Heart left ventricle (tissue), 16 donors: ENCODE results near the gene TMEM52. TPM values are rescaled to one million over a fixed set of nuclear protein-coding genes. Genes with fewer than 3 reads are reported as not detected.

Source experiments
- ATAC-seq, 4 donors: fragments of 200-7000 bp; cut with Tn5 transposase; one replicate each; pipeline ENCODE4 v1.9.1; 2020 to 2022; ENCODE audit warnings: moderate library complexity in 4 of 4, mild to moderate bottlenecking in 3 of 4, moderate number of reproducible peaks in 1 of 4
- DNase-seq, 5 donors: peaks; one replicate each; pipeline ENCODE4 v3.0.0-alpha.2; 2020
- H3K27ac ChIP-seq, 12 donors: fragments of 200-600 bp; sonication (generic) in 4 of 12; one replicate each; pipeline versions ENCODE4 v1.5.0 to v1.8.0; 2016 to 2022; ENCODE audit warnings: mild to moderate bottlenecking in 2 of 12
- H3K27me3 ChIP-seq, 9 donors: fragments of 200-600 bp; sonication (generic) in 2 of 9; one replicate each; pipeline versions ENCODE4 v1.5.1 to v1.8.0; 2016 to 2022; ENCODE audit warnings: mild to moderate bottlenecking in 3 of 9
- H3K36me3 ChIP-seq, 9 donors: fragments of 200-600 bp; sonication (generic) in 2 of 9; one replicate each; pipeline versions ENCODE4 v1.5.0 to v1.8.0; 2018 to 2022; ENCODE audit warnings: mild to moderate bottlenecking in 2 of 9
- H3K4me1 ChIP-seq, 12 donors: fragments of 200-600 bp; sonication (generic) in 4 of 12; one replicate each; pipeline versions ENCODE4 v1.5.0 to v1.8.0; 2016 to 2022; ENCODE audit warnings: mild to moderate bottlenecking in 3 of 12
- H3K4me3 ChIP-seq, 12 donors: fragments of 200-600 bp; sonication (generic) in 4 of 12; one replicate each; pipeline versions ENCODE4 v1.5.0 to v1.8.0; 2017 to 2022; ENCODE audit warnings: mild to moderate bottlenecking in 9 of 12, moderate library complexity in 4 of 12
- H3K9me3 ChIP-seq, 12 donors: fragments of 200-600 bp; sonication (generic) in 4 of 12; one replicate each; pipeline versions ENCODE4 v1.5.0 to v1.8.0; 2016 to 2022; ENCODE audit warnings: mild to moderate bottlenecking in 1 of 12
- POLR2A ChIP-seq, 2 donors: fragments of 450-650 bp; IDR thresholded peaks; one replicate each; pipeline ENCODE4 v1.6.1; 2017; ENCODE audit warnings: antibody characterized with exemption in 2 of 2, mild to moderate bottlenecking in 2 of 2, moderate library complexity in 2 of 2
- WGBS, 4 donors: extraction: QIAGEN DNeasy Blood & Tissue Kit in 2 of 4; methylation state at CpG; one replicate each; pipeline versions ENCODE4 v1.1.5 to v1.1.7; 2013 to 2018; 5-methylcytosine and 5-hydroxymethylcytosine counted together
- intact Hi-C, 10 donors: fragments of 100-400 bp; cut with DNase I; formaldehyde crosslinking; loops; one replicate each; pipeline versions ENCODE4 v1.11.1 to v1.14.2; 2022
- polyA plus RNA-seq, 2 donors: library from polyadenylated mRNA; stranded (reverse); fragments of 200-250 nt; gene quantifications; one replicate each; pipeline ENCODE4 v1.2.3, GENCODE V29; 2013
- total RNA-seq, 9 donors: library from RNA; depleted of rRNA in 2 of 9; stranded (reverse); fragments of >200 nt in 2 of 9; fragmentation: NEBNext Ultra II Directional in 3 of 9; extraction: Animal tissue kit (Norgen Biotek cat#: 25700) in 3 of 9; gene quantifications; one replicate each; pipeline versions ENCODE4 v1.1.0 to v1.2.4, GENCODE V29; 2016 to 2023
- TF ChIP-seq, protein P1 (sequence below), 12 donors: fragments of 200-600 bp; sonication (generic) in 4 of 12; IDR thresholded peaks; one replicate each; pipeline versions ENCODE4 v1.5.0 to v1.8.0; 2018 to 2022; ENCODE audit warnings: antibody characterized with exemption in 12 of 12, mild to moderate bottlenecking in 5 of 12
- donor health status: ischemic (EF 13 %, LVEDD 7.1; RV severe dilation, severe dysfunction).
- donor health status: healthy with polysubstance abuse.
- donor health status: DM: no; HTN: yes; CAD: no.
- donor health status: DM: no; HTN: no; CAD: no.
- donor health status: ischemic (EF 25% LVEDD 6.9; RV normal size, moderate dysfunction).
- donor health status: ischemic (EF 25% LVEDD 5.7; RV mildly dilated, moderate dysfunction).
- donor health status: healthy.
- donor health status: DM: yes; HTN: yes; CAD: no.
- donor health status: ischemic (EF 35%, LVEDD 5.7; RV mildly dilated, moderate dysfunction).
- donor health status: nonischemic (EF 11% LVEDD 7.7; RV severe dilation, severe dysfunction).
- donor health status: DM: yes; HTN: yes; CAD: no.
- donor health status: PGD.
- donor health status: ischemic (EF 29% LVEDD 5.4; RV normal size, mild dysfunction).
- donor health status: nonischemic (EF 23%, LVEDD 6.1; RV moderate dilation, normal function).

Gene TMEM52
- total and polyA plus RNA-seq, 11 donors: 0.35 to 7.9 (median 1.1) TPM

DNA sequence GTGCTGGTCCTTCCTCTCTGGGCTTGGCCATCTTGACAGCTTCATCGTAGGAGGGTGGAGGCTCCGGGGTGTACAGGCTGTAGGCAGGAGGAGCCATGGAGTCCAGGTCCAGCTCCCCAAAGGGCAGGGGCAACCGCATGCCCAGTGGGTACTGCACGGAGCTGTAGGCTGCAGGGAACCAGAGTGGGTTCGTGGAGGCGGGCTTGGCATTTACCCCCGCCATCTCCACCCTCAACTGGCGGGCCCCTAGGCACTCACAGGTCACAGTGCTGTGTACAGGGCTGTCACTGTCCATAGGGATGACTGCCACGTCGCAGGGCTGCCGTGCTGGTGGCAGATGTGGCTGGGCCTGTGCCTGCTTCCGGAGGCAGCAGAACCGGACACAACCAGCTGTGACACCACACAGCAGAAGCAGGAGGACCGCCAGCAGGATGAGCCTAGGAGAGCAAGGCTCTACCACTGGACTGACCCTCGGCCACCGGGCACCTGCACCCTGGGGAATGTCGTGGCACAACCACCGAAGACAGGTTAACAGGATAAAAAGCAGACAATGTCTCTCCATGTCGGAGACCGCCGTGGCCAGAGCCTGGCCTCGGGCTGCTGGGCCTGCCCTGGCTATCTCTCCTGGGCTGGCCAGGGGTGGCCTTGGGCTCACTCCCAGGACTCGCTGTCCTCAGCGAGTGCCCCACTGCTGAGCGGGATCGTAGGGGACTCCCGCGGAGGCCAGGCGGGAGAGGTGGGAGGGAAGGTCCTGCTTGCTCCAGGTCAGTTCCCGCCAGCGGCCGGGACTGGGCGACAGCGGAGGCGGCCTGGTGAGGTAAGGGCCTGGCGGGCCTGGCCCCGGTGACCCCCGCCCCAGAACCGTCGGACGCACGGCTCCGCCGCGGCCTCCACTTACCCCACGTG, 831 bp downstream of the TMEM52 start:
- H3K27me3 ChIP-seq: no peaks in the 10 kb centered on the region
- peak overlapping the region; percentile 47 to 70 (median 63) for H3K4me3 ChIP-seq
- peaks cover 5 to 22% (median 13%) of the 10 kb centered on the region in 12 donors for H3K4me1 ChIP-seq
- intact Hi-C loops: no loop called here
- no peaks in the 10 kb centered on the region for H3K9me3 ChIP-seq
- H3K36me3 ChIP-seq: no peaks in the 10 kb centered on the region
- WGBS, 4 donors: 43 to 89% (median 47%) methylated on average over 14 to 46 of the region's 46 CpGs
- DNase-seq (peak in 4 of 5 donors; percentile 21 to 70 (median 28)), ATAC-seq (peak in 1 of 4 donors; percentile 1)
- H3K27ac ChIP-seq: peak overlapping the region in 4 of 12 donors; percentile 10 to 67 (median 18)
- TF ChIP-seq, protein P1, sequence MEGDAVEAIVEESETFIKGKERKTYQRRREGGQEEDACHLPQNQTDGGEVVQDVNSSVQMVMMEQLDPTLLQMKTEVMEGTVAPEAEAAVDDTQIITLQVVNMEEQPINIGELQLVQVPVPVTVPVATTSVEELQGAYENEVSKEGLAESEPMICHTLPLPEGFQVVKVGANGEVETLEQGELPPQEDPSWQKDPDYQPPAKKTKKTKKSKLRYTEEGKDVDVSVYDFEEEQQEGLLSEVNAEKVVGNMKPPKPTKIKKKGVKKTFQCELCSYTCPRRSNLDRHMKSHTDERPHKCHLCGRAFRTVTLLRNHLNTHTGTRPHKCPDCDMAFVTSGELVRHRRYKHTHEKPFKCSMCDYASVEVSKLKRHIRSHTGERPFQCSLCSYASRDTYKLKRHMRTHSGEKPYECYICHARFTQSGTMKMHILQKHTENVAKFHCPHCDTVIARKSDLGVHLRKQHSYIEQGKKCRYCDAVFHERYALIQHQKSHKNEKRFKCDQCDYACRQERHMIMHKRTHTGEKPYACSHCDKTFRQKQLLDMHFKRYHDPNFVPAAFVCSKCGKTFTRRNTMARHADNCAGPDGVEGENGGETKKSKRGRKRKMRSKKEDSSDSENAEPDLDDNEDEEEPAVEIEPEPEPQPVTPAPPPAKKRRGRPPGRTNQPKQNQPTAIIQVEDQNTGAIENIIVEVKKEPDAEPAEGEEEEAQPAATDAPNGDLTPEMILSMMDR (IDR thresholded peaks at IDR 0.05): no peak
- TF ChIP-seq POLR2A (IDR thresholded peaks at IDR 0.05): no peak

DNA sequence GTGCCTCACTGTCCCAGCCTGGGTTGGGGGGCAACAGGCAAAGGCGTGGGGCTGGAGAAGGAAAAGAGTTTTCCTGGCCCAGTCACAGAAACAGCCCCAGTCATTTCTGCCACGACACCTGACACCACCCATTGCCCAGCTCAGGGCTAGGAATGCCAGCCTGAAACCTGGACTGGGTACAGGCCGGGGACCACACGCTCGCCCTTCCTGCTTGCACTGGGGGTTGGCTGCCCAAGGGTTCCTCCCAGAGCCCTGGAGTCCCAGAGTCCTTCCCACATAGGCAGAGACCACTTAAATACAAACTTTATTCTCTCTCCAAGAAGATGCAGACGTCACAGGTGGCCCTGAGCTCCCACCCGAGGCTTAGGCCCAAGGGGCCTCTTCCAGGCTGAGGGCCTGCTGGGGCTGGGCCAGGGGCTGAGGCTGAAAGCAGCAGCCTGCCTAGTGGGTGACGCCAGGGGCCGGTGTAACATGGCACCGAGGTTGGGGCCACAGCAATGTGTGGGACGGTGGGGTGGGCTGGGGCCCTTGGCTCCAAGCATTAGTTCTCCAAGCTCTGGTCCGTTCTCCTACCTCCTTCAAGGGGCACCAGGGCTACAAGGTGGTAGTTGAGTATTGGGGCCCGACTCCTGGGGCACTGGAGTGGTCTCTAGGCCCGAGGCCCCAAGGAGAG, 1.6 kb downstream of the TMEM52 start:
- ATAC-seq: no peak
- WGBS, 4 donors: 89 to 96% (median 93%) methylated on average over 12 to 14 of the region's 14 CpGs
- no peak for TF ChIP-seq POLR2A (IDR thresholded peaks at IDR 0.05)
- TF ChIP-seq, protein P1 (IDR thresholded peaks at IDR 0.05): no peak
- intact Hi-C loops: no loop called here
- Histone ChIP-seq H3K27me3 (no peaks in the 10 kb centered on the region), H3K27ac (no peak overlapping the region), H3K4me1 (peaks cover 5 to 22% (median 13%) of the 10 kb centered on the region in 12 donors), H3K9me3 (no peaks in the 10 kb centered on the region), H3K4me3 (no peak overlapping the region), H3K36me3 (no peaks in the 10 kb centered on the region)
- DNase-seq: peak in 4 of 5 donors; percentile 9 to 49 (median 18)

DNA sequence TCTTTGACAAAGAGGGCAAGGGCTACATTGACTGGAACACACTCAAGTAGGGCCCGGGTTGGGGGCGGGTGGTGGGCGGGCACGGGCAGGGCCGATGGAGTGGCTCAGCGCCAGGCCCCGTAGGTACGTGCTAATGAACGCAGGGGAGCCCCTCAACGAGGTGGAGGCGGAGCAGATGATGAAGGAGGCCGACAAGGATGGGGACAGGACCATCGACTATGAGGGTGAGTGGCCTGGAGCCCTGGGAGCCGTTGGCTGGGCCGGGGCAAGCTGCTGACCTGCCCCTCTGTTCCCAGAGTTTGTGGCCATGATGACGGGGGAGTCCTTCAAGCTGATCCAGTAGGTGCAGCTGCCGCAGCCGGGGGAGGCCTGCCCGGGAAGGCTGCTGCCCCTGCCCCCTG, 2.2 kb downstream of the TMEM52 start:
- Histone ChIP-seq H3K9me3 (no peaks in the 10 kb centered on the region), H3K4me1 (peaks cover 5 to 22% (median 13%) of the 10 kb centered on the region in 12 donors), H3K4me3 (no peak overlapping the region), H3K36me3 (no peaks in the 10 kb centered on the region), H3K27me3 (no peaks in the 10 kb centered on the region), H3K27ac (no peak overlapping the region)
- intact Hi-C loops: no loop called here
- DNase-seq (peak in 4 of 5 donors; percentile 12 to 23 (median 21)), ATAC-seq (no peak)
- TF ChIP-seq, protein P1 (IDR thresholded peaks at IDR 0.05): no peak
- TF ChIP-seq POLR2A (IDR thresholded peaks at IDR 0.05): no peak
- WGBS, 4 donors: 85 to 89% (median 88%) methylated on average over 19 of the region's 19 CpGs
